Natural killer cell treated with Interleukin-12 subunit alpha and Interleukin-12 subunit beta and Interleukin-15 and Interleukin-18, amount 100 ng/mL, for 72 hours (primary cell): ENCODE results near the gene ACSS1. TPM values are rescaled to one million over a fixed set of nuclear protein-coding genes. Genes with fewer than 3 reads are reported as not detected.

Experiments used
- ATAC-seq, 2 donors: fragments of 150-1000 bp; cut with Tn5 transposase in 1 of 2; sonication (Bioruptor Pico), chemical (Tn5 transposase) in 1 of 2; 2 replicates each; pipeline ENCODE4 v1.10.0; 2021
- DNase-seq: peaks from one replicate; pipeline ENCODE4 v3.0.0; 2022; ENCODE audit warnings: low spot score
- H3K27ac Mint-ChIP-seq, 2 donors: 1 replicate in 1 of 2; 2 replicates in 1 of 2; pipeline ENCODE4 v1.8.0; 2022; ENCODE audit warnings: mixed read lengths in 2 of 2, mild to moderate bottlenecking in 1 of 2, moderate library complexity in 1 of 2
- H3K27me3 Mint-ChIP-seq, 2 donors: 1 replicate in 1 of 2; 2 replicates in 1 of 2; pipeline ENCODE4 v1.8.0; 2022; ENCODE audit warnings: mixed read lengths in 2 of 2
- H3K36me3 Mint-ChIP-seq: one replicate; pipeline ENCODE4 v1.8.0; 2022; ENCODE audit warnings: mixed read lengths
- H3K4me1 Mint-ChIP-seq, 2 donors: 1 replicate in 1 of 2; 2 replicates in 1 of 2; pipeline ENCODE4 v1.8.0; 2022; ENCODE audit warnings: low read depth in 2 of 2, mixed read lengths in 2 of 2, mild to moderate bottlenecking in 1 of 2
- H3K4me3 Mint-ChIP-seq: one replicate; pipeline ENCODE4 v1.8.0; 2022; ENCODE audit warnings: mixed read lengths
- H3K9me3 Mint-ChIP-seq: 2 replicates; pipeline ENCODE4 v1.8.0; 2022; ENCODE audit warnings: mixed read lengths
- total RNA-seq, 2 donors: library from RNA; stranded (reverse); gene quantifications; one replicate each; pipeline ENCODE4 v1.2.3, GENCODE V29; 2022

ACSS1 gene
- total RNA-seq, 2 donors from 2014 or later: 5.8 to 7.6 TPM

GRCh38 chr20:25018841-25019240 lies 39.1 kb downstream of the ACSS1 start:
- H3K27ac Mint-ChIP-seq: peak overlapping the region in 1 of 2 donors; percentile 56
- no peaks in the 10 kb centered on the region for H3K27me3 Mint-ChIP-seq
- ATAC-seq: no peak

GRCh38 chr20:25018425-25018824 lies 39.5 kb downstream of the ACSS1 start:
- H3K27ac Mint-ChIP-seq: peak overlapping the region in 1 of 2 donors; percentile 62
- no peaks in the 10 kb centered on the region for H3K27me3 Mint-ChIP-seq
- DNase-seq: no peak
- peaks cover 9 to 23% of the 10 kb centered on the region in 2 donors for H3K4me1 Mint-ChIP-seq
- H3K36me3 Mint-ChIP-seq: no peaks in the 10 kb centered on the region
- no peak overlapping the region for H3K4me3 Mint-ChIP-seq
- no peak for ATAC-seq
- H3K9me3 Mint-ChIP-seq: no peaks in the 10 kb centered on the region

More at GRCh38 chr20:25018841-25019240, 39.1 kb downstream of the ACSS1 start:
- no peaks in the 10 kb centered on the region for H3K9me3 Mint-ChIP-seq
- no peaks in the 10 kb centered on the region for H3K36me3 Mint-ChIP-seq
- no peak for DNase-seq
- H3K4me1 Mint-ChIP-seq: peaks cover 14 to 27% of the 10 kb centered on the region in 2 donors
- no peak overlapping the region for H3K4me3 Mint-ChIP-seq

GRCh38 chr20:25017257-25017803 lies 40.6 kb downstream of the ACSS1 start:
- ATAC-seq (no peak), DNase-seq (no peak)
- Mint-ChIP-seq H3K27me3 (no peaks in the 10 kb centered on the region), H3K27ac (peak overlapping the region in 1 of 2 donors; percentile 62), H3K36me3 (no peaks in the 10 kb centered on the region), H3K4me3 (no peak overlapping the region), H3K9me3 (no peaks in the 10 kb centered on the region), H3K4me1 (peaks cover 9 to 20% of the 10 kb centered on the region in 2 donors)

GRCh38 chr20:25016471-25016870 lies 41.5 kb downstream of the ACSS1 start:
- DNase-seq (no peak), ATAC-seq (no peak)
- Mint-ChIP-seq H3K4me1 (peaks cover 9 to 20% of the 10 kb centered on the region in 2 donors), H3K27me3 (no peaks in the 10 kb centered on the region), H3K36me3 (no peaks in the 10 kb centered on the region), H3K27ac (peak overlapping the region in 1 of 2 donors; percentile 35), H3K9me3 (no peaks in the 10 kb centered on the region), H3K4me3 (no peak overlapping the region)

GRCh38 chr20:25015986-25016385 lies 42.0 kb downstream of the ACSS1 start:
- DNase-seq (no peak), ATAC-seq (peak; percentile 55 to 78)
- H3K36me3 Mint-ChIP-seq: no peaks in the 10 kb centered on the region
- no peaks in the 10 kb centered on the region for H3K27me3 Mint-ChIP-seq
- no peaks in the 10 kb centered on the region for H3K9me3 Mint-ChIP-seq
- peaks cover 9 to 20% of the 10 kb centered on the region in 2 donors for H3K4me1 Mint-ChIP-seq
- H3K27ac Mint-ChIP-seq: peak overlapping the region in 1 of 2 donors; percentile 35
- H3K4me3 Mint-ChIP-seq: no peak overlapping the region

GRCh38 chr20:25014816-25015215 lies 43.1 kb downstream of the ACSS1 start:
- Mint-ChIP-seq H3K9me3 (no peaks in the 10 kb centered on the region), H3K4me3 (no peak overlapping the region), H3K27ac (no peak overlapping the region), H3K27me3 (no peaks in the 10 kb centered on the region), H3K36me3 (no peaks in the 10 kb centered on the region), H3K4me1 (peaks cover 9 to 18% of the 10 kb centered on the region in 2 donors)
- ATAC-seq (no peak), DNase-seq (no peak)

GRCh38 chr20:25013478-25014380 lies 44.2 kb downstream of the ACSS1 start:
- H3K27ac Mint-ChIP-seq: no peak overlapping the region
- DNase-seq: no peak
- no peaks in the 10 kb centered on the region for H3K36me3 Mint-ChIP-seq
- peaks cover 9 to 18% of the 10 kb centered on the region in 2 donors for H3K4me1 Mint-ChIP-seq
- H3K4me3 Mint-ChIP-seq: no peak overlapping the region
- H3K9me3 Mint-ChIP-seq: no peaks in the 10 kb centered on the region
- no peak for ATAC-seq
- no peaks in the 10 kb centered on the region for H3K27me3 Mint-ChIP-seq

GRCh38 chr20:25012616-25013189 lies 45.2 kb downstream of the ACSS1 start:
- peaks cover 9 to 13% of the 10 kb centered on the region in 2 donors for H3K4me1 Mint-ChIP-seq
- H3K9me3 Mint-ChIP-seq: no peaks in the 10 kb centered on the region
- H3K27ac Mint-ChIP-seq: no peak overlapping the region
- H3K27me3 Mint-ChIP-seq: no peaks in the 10 kb centered on the region
- no peak overlapping the region for H3K4me3 Mint-ChIP-seq
- DNase-seq (no peak), ATAC-seq (no peak)
- no peaks in the 10 kb centered on the region for H3K36me3 Mint-ChIP-seq

GRCh38 chr20:25011831-25012241 lies 46.1 kb downstream of the ACSS1 start:
- H3K9me3 Mint-ChIP-seq: no peaks in the 10 kb centered on the region
- no peaks in the 10 kb centered on the region for H3K36me3 Mint-ChIP-seq
- DNase-seq (no peak), ATAC-seq (no peak)
- no peak overlapping the region for H3K27ac Mint-ChIP-seq
- peaks cover 9 to 13% of the 10 kb centered on the region in 2 donors for H3K4me1 Mint-ChIP-seq
- no peak overlapping the region for H3K4me3 Mint-ChIP-seq
- no peaks in the 10 kb centered on the region for H3K27me3 Mint-ChIP-seq

- peaks cover 5 to 9% of the 10 kb centered on the region in 2 donors for H3K4me1 Mint-ChIP-seq
- no peaks in the 10 kb centered on the region for H3K27me3 Mint-ChIP-seq
- H3K9me3 Mint-ChIP-seq: no peaks in the 10 kb centered on the region
- DNase-seq (no peak), ATAC-seq (no peak)
- no peaks in the 10 kb centered on the region for H3K36me3 Mint-ChIP-seq
- no peak overlapping the region for H3K27ac Mint-ChIP-seq
- H3K4me3 Mint-ChIP-seq: no peak overlapping the region
Observed at GRCh38 chr20:25011261-25011660, 46.7 kb downstream of the ACSS1 start.

- Mint-ChIP-seq H3K27ac (no peak overlapping the region), H3K4me3 (no peak overlapping the region), H3K9me3 (no peaks in the 10 kb centered on the region), H3K27me3 (no peaks in the 10 kb centered on the region), H3K36me3 (no peaks in the 10 kb centered on the region), H3K4me1 (no peaks in the 10 kb centered on the region)
- DNase-seq: no peak
- ATAC-seq: no peak
Observed at GRCh38 chr20:25009218-25010145, 48.5 kb downstream of the ACSS1 start.

- H3K4me3 Mint-ChIP-seq: no peak overlapping the region
- no peaks in the 10 kb centered on the region for H3K9me3 Mint-ChIP-seq
- DNase-seq: no peak
- no peaks in the 10 kb centered on the region for H3K36me3 Mint-ChIP-seq
- H3K27ac Mint-ChIP-seq: no peak overlapping the region
- ATAC-seq: no peak
- no peaks in the 10 kb centered on the region for H3K27me3 Mint-ChIP-seq
- no peaks in the 10 kb centered on the region for H3K4me1 Mint-ChIP-seq
Observed at GRCh38 chr20:25008388-25009217, 49.3 kb downstream of the ACSS1 start.
